Measurements from ENCODE around the gene PTGES3L. TPM values are rescaled to one million over a fixed set of nuclear protein-coding genes. Genes with fewer than 3 reads are reported as not detected.

The PTGES3L gene
- total and polyA plus RNA-seq, 2 of the 13 experiments (the other 11 are each of a cell fraction or from before 2014, with no cell fraction given) = 1.2 to 2.9 TPM

GRCh38 chr17:42997984-42998938 lies 18.4 kb upstream of the PTGES3L start, which contains the start of gene RPL27 (continued):
- no peak for TF ChIP-seq EHMT2 (IDR thresholded peaks at IDR 0.05; ENCODE audit: borderline replicate concordance, low read depth, low read length)
- TF ChIP-seq ZBTB34 (CRISPR knock-in tag; IDR thresholded peaks at IDR 0.05) = peak; percentile 89; the same call in 1 of the 2 replicates
- no peak for TF ChIP-seq NR1H2 (CRISPR knock-in tag; IDR thresholded peaks at IDR 0.05; ENCODE audit: borderline replicate concordance, low read depth)
- peak; percentile 99 for TF ChIP-seq ZNF670 (CRISPR knock-in tag; IDR thresholded peaks at IDR 0.05; ENCODE audit: borderline replicate concordance)
- TF ChIP-seq NR2F2 (IDR thresholded peaks at IDR 0.05; ENCODE audit: borderline replicate concordance, low read depth) = peak; percentile 71; the same call in 1 of the 2 replicates
- TF ChIP-seq ZNF83 (CRISPR knock-in tag; IDR thresholded peaks at IDR 0.05; ENCODE audit: borderline replicate concordance) = peak; percentile 40; the same call in 1 of the 2 replicates
- TF ChIP-seq KAT7 (CRISPR knock-in tag; IDR thresholded peaks at IDR 0.05; ENCODE audit: borderline replicate concordance) = peak; percentile 56
- TF ChIP-seq ZSCAN25 (CRISPR knock-in tag; IDR thresholded peaks at IDR 0.05) = peak; percentile 70; the same call in 1 of the 2 replicates
- peak; percentile 94 for TF ChIP-seq ZNF547 (CRISPR knock-in tag; IDR thresholded peaks at IDR 0.05)
- TF ChIP-seq ZNF234 (CRISPR knock-in tag; conservative IDR thresholded peaks at IDR 0.05) = no peak
- TF ChIP-seq GPN1 (CRISPR knock-in tag; IDR thresholded peaks at IDR 0.05; ENCODE audit: borderline replicate concordance) = 0 out of 2 replicates have a peak, but pooled peaks have one; percentile 87
- TF ChIP-seq ZNF34 (CRISPR knock-in tag; IDR thresholded peaks at IDR 0.05; ENCODE audit: borderline replicate concordance) = no peak; the same call in 1 of the 2 replicates
- peak; percentile 98; the same call in 1 of the 2 replicates for TF ChIP-seq ZNF761 (CRISPR knock-in tag; conservative IDR thresholded peaks at IDR 0.05)
- peak; percentile 79; the same call in 1 of the 2 replicates for TF ChIP-seq PATZ1 (CRISPR knock-in tag; IDR thresholded peaks at IDR 0.05)
- TF ChIP-seq KLF9 (CRISPR knock-in tag; IDR thresholded peaks at IDR 0.05; ENCODE audit: low read depth) = peak; percentile 91
- TF ChIP-seq ZNF329 (CRISPR knock-in tag; IDR thresholded peaks at IDR 0.05; ENCODE audit: low read depth) = peak; percentile 91
- 0 out of 2 replicates have a peak, but pooled peaks have one; percentile 16 for TF ChIP-seq SOX13 (IDR thresholded peaks at IDR 0.05)
- TF ChIP-seq SOX13 (CRISPR knock-in tag; conservative IDR thresholded peaks at IDR 0.05 in 1 of 2, IDR thresholded peaks at IDR 0.05 in 1 of 2) = peak in 1 of 2 experiments; percentile 87; a peak in 2 of 4 replicates
- no peak for TF ChIP-seq ARNT (IDR thresholded peaks at IDR 0.05)
- TF ChIP-seq ZBTB43 (CRISPR knock-in tag; conservative IDR thresholded peaks at IDR 0.05) = peak; percentile 89
- peak; percentile 93 for TF ChIP-seq ZNF414 (CRISPR knock-in tag; IDR thresholded peaks at IDR 0.05)
- peak; percentile 94 for TF ChIP-seq ZNF766 (CRISPR knock-in tag; IDR thresholded peaks at IDR 0.05; ENCODE audit: borderline replicate concordance)
- no peak; the same call in 1 of the 2 replicates for TF ChIP-seq ZNF7 (CRISPR knock-in tag; IDR thresholded peaks at IDR 0.05)

All from HepG2 (cell line).